GM18526 (cell line): Measurements from ENCODE around the gene UQCC3.

Experiments
- POLR2A ChIP-seq: IDR thresholded peaks from 3 replicates; pipeline ENCODE4 v1.6.1; 2011; ENCODE audit not compliant: insufficient read length; ENCODE audit errors: extremely low read depth

Gene UQCC3

GRCh38 chr11:62654297-62654696 is 17.2 kb upstream of the UQCC3 start:
- TF ChIP-seq POLR2A, result no peak

- TF ChIP-seq POLR2A, result no peak
Measured at GRCh38 chr11:62656796-62657429, 14.6 kb upstream of the UQCC3 start.

- TF ChIP-seq POLR2A, result no peak
Measured at GRCh38 chr11:62664405-62665074, 6.9 kb upstream of the UQCC3 start.

- peak; percentile 100 for TF ChIP-seq POLR2A
Measured at GRCh38 chr11:62665075-62665598, 6.3 kb upstream of the UQCC3 start, which contains the start of the genes C11orf98 and CSKMT. TSS of gene C11orf98 (minus strand) at chr11:62665210. CDS start at chr11:62665169, 41 bp downstream. TSS of gene CSKMT (plus strand) at chr11:62665312. CDS start at chr11:62665880, 568 bp downstream.

DNA sequence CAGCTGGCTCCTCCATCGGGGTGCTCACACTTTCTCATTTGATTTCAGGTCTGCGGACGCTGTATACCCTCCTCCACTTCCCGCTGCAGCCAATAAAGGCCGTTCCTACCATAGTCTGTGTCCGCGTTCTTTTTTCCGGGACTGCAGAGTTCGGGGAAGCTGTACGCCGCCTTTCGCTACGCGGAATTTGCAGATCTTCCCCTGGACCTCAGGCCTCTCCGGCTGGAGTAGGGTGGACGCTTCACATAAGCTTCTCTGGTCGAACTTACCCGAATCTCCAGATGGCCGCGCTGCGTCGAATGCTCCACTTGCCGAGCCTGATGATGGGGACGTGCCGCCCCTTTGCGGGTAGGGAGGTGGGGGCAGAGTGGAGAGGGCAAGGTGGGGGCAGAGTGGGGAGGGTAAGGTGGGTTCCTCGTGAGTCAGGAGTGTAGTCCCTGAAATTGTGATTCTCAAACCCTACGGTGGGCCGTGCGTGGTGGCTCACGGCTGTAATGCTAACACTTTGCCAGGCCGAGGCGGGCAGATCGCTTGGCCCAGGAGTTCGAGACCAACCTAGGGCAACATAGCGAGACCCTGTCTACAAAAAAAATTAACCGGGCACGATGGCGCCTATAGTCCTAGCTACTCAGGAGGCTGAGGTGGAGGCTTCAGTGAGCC is 5.7 kb upstream of the UQCC3 start:
- TF ChIP-seq POLR2A, result no peak

GRCh38 chr11:62666259-62666926 is 5.1 kb upstream of the UQCC3 start:
- TF ChIP-seq POLR2A, result no peak

DNA sequence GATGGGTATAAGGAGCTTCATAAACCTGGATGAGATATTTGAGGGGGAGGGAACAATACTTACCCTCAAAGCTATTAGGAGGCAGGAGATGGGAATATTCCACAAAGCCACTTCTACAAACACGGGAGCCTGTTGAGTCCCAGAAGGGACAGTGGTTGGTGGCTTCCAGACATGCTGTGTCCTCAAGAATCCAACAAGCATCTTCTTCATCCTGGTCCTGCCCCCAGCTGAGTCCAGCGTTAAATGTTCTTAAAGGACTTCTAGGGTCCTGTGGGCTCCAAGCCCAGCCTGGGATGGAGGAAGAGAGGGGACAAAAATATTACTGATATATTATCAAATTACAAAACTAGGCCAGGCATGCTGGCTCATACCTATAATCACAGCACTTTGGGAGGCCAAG is 4.0 kb upstream of the UQCC3 start:
- TF ChIP-seq POLR2A, result no peak

DNA sequence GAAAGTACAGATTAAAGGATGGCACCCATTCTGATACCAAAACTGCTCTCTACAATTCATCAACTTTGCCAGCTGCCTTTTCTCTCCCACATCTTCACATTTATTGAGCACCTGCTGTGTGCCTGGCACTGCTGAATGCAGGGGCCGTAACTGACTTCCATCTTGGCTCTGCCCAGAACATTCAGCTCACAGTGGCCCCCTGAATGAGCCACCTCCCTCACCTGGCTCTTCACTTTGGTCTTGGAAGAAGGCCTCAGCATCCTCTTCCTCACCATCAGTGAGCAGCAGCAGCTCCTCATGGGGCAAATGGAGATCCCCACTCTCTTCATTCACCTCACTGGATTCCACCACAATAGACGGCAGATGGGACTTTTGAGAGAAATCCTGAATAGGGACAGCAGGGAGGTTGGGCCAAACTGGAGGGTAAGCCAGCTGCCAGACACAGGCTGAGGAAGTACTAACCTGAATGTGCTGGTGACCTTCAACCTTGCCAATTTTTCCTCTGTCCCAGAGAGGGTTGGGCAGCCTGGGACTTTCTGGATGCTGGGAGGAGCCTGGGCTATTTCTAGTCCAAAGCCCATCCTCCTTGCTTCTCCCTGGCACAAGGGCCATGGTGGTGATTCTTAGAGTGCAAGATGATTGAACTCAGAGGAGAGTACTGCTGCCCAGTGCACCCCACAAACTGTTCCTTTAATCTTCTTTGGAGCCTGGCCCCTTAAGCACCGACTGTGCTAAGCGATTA is 1.9 kb upstream of the UQCC3 start:
- TF ChIP-seq POLR2A, result no peak

GRCh38 chr11:62671236-62671607 is 251 bp upstream of the UQCC3 start:
- no peak for TF ChIP-seq POLR2A

- no peak for TF ChIP-seq POLR2A
Measured at GRCh38 chr11:62673196-62673525, 1.7 kb downstream of the UQCC3 start.

DNA sequence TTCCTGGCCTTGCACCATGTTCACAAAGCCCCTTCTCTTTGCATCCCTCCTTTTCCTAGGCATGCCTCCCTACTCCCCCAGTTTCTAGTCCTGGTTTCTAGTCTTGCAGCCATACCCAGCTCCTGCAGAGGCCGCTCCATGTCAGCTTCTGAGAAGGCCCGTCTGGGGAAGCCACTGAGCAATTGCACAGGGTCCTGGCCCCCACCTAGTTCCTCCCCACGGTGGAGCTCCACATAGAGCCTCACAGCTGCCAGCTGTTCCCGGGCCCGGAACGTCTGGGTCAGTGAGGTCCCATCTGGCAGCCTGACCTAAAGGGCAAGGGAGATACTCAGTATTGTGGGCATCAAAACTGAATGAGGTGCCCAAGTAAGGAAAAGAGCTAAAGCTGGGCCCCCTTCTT is 5.2 kb downstream of the UQCC3 start:
- no peak for TF ChIP-seq POLR2A

DNA sequence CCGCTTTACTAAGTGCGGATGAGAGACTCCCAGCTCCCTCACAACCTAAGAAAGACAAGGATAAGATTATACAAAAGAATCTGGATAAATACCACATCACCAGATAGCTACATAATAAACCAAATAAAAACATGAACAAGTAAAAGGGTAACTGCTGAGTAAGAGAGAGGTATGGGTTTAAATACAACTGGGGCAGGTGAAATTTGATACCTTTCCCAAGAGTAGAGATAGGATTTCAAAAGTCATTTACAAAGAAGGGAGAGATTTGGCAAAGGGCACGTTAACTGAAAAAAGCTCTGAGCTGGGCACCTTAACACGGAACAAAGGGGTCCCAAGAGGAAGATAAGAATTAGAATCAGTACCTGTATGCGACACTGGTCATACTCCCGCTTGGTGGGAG is 5.7 kb downstream of the UQCC3 start:
- no peak for TF ChIP-seq POLR2A

DNA sequence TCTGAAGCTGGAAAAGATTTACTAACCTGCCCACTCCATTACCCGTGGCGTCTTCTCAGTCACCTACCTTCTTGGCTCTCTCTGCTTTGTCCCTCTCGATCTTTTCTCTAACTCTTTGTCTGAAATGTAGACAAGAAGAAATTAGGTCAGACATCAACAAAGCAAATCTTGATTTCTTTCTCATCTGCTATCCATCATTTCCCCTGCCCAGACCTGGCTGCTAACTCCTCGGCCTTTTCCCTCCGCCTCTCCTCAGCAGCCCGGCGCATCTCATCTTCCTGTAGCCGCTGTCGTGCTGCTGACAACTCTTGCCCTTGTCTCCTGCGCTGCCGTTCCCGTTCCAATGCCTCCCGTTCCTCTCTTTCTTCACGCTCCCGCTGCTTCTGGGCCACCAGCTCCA is 6.2 kb downstream of the UQCC3 start:
- no peak for TF ChIP-seq POLR2A

GRCh38 chr11:62678433-62678769 is 6.9 kb downstream of the UQCC3 start:
- TF ChIP-seq POLR2A, result no peak

GRCh38 chr11:62678770-62679696 is 7.6 kb downstream of the UQCC3 start, which contains the start of gene UBXN1:
TSS of gene UBXN1 (minus strand) at chr11:62679073. CDS start at chr11:62678923, 150 bp downstream.
- TF ChIP-seq POLR2A, result peak; percentile 87
